ENCODE data around the gene TAS2R30.
"Not testable (repeated sequence)": the region's sequence is repeated elsewhere in the genome, so short reads cannot be mapped to it uniquely, and the experiment has no call there.

TAS2R30 gene

GRCh38 chr12:11134305-11134704, at the start of gene TAS2R30:
Gene TAS2R30 (minus strand): TSS chr12:11134644. CDS start chr12:11134244, 400 bp downstream.
- DNase-seq, result no peak

- no peak for DNase-seq
Measured at GRCh38 chr12:11183011-11183410, 48.6 kb upstream of the TAS2R30 start.

GRCh38 chr12:11182529-11182928, 48.1 kb upstream of the TAS2R30 start:
- no peak for DNase-seq

- no peak for DNase-seq
Measured at GRCh38 chr12:11178250-11178649, 43.8 kb upstream of the TAS2R30 start.

GRCh38 chr12:11174022-11174421, 39.6 kb upstream of the TAS2R30 start:
- no peak for DNase-seq

- no peak for DNase-seq
Measured at GRCh38 chr12:11171969-11172675, 37.7 kb upstream of the TAS2R30 start.

GRCh38 chr12:11171145-11171968, 36.9 kb upstream of the TAS2R30 start, which contains the start of gene SMIM10L1:
Gene SMIM10L1 (plus strand): TSS chr12:11171194. CDS start chr12:11171357, 163 bp downstream.
- DNase-seq, result peak; percentile 89

GRCh38 chr12:11170810-11171144, 36.3 kb upstream of the TAS2R30 start:
- no peak for DNase-seq

- no peak for DNase-seq
Measured at GRCh38 chr12:11166300-11166699, 31.9 kb upstream of the TAS2R30 start.

- DNase-seq, result no peak
Measured at GRCh38 chr12:11164384-11164783, 29.9 kb upstream of the TAS2R30 start.

GRCh38 chr12:11162502-11162901, 28.1 kb upstream of the TAS2R30 start:
- DNase-seq, result no peak

GRCh38 chr12:11158885-11159444, 24.5 kb upstream of the TAS2R30 start:
- no peak for DNase-seq

- DNase-seq, result no peak
Measured at GRCh38 chr12:11154400-11154925, 20.0 kb upstream of the TAS2R30 start.

GRCh38 chr12:11152725-11153124, 18.3 kb upstream of the TAS2R30 start:
- no peak for DNase-seq

- DNase-seq, result no peak
Measured at GRCh38 chr12:11150832-11151231, 16.4 kb upstream of the TAS2R30 start.

- DNase-seq, result no peak
Measured at GRCh38 chr12:11147420-11147819, 13.0 kb upstream of the TAS2R30 start.

GRCh38 chr12:11144297-11144696, 9.9 kb upstream of the TAS2R30 start:
- no peak for DNase-seq

GRCh38 chr12:11143352-11143751, 8.9 kb upstream of the TAS2R30 start:
- DNase-seq, result no peak

GRCh38 chr12:11136075-11136474, 1.6 kb upstream of the TAS2R30 start:
- DNase-seq, result no peak

- DNase-seq, result no peak
Measured at GRCh38 chr12:11133816-11134215, 628 bp downstream of the TAS2R30 start.

- DNase-seq, result no peak
Measured at GRCh38 chr12:11133162-11133561, 1.3 kb downstream of the TAS2R30 start.

- no peak for DNase-seq
Measured at GRCh38 chr12:11130999-11131398, 3.4 kb downstream of the TAS2R30 start.

GRCh38 chr12:11130382-11130781, 4.1 kb downstream of the TAS2R30 start:
- no peak for DNase-seq

- not testable (repeated sequence) for DNase-seq
Measured at GRCh38 chr12:11114130-11114529, 20.3 kb downstream of the TAS2R30 start.
